A549 (cell line): ENCODE results near the gene SDF2L1. TPM values are rescaled to one million over a fixed set of nuclear protein-coding genes. Genes with fewer than 3 reads are reported as not detected.

Experiments used
- ATAC-seq, 2 experiments: fragments of 200-7000 bp in 1 of 2; fragments of >200 bp in 1 of 2; cut with Nextera tagmentation in 1 of 2; cut with Tn5 transposase in 1 of 2; 3 replicates each; pipeline versions ENCODE4 v1.8.0 to v1.9.1; 2018 to 2020; ENCODE audit warnings: mild to moderate bottlenecking in 1 of 2, moderate library complexity in 1 of 2
- CTCF ChIA-PET: fragments of 300-600 bp; sonication (Branson Sonifier 250); formaldehyde crosslinking; extraction: SDS; loops from one replicate; lab custom pipeline; 2021; ENCODE audit warnings: antibody characterized with exemption, inconsistent platforms; lab: Yijun Ruan, JAX
- POLR2A ChIA-PET: fragments of 350-600 bp; formaldehyde crosslinking; extraction: SDS; loops from one replicate; lab custom pipeline; 2021; ENCODE audit warnings: antibody characterized with exemption, inconsistent platforms; lab: Yijun Ruan, JAX
- DNase-seq, 2 experiments: peaks; one replicate each; pipeline versions ENCODE4 v3.0.0 to v3.0.0-alpha.2; 2011 to 2016; ENCODE audit warnings: low read depth in 1 of 2, low spot score in 1 of 2
- FAIRE-seq: peaks from 2 replicates; lab custom pipeline; 2011; peaks lifted over from hg19 to GRCh38; lab: Jason Lieb, UNC
- H3K27ac ChIP-seq, 2 experiments: fragments of >200 bp; sonication (Bioruptor Twin); formaldehyde crosslinking; 3 replicates each; pipeline ENCODE4 v1.5.1; 2016 to 2017
- H3K4me1 ChIP-seq: fragments of >200 bp; sonication (Bioruptor Twin); formaldehyde crosslinking; 3 replicates; pipeline ENCODE4 v1.6.1; 2016
- H3K4me2 ChIP-seq: fragments of >200 bp; sonication (Bioruptor Twin); formaldehyde crosslinking; 3 replicates; pipeline ENCODE4 v1.6.1; 2016
- H3K4me3 ChIP-seq: fragments of >200 bp; sonication (Bioruptor Twin); formaldehyde crosslinking; 3 replicates; pipeline ENCODE4 v1.5.1; 2016
- H3K9me3 ChIP-seq: fragments of >200 bp; sonication (Bioruptor Twin); formaldehyde crosslinking; 3 replicates; pipeline ENCODE4 v1.6.1; 2016
- CBX8 ChIP-seq: fragments of 200-600 bp; sonication (generic); IDR thresholded peaks from 2 replicates; pipeline ENCODE4 v1.6.1; 2016
- E2F6 ChIP-seq: IDR thresholded peaks from 2 replicates; pipeline ENCODE4 v1.6.1; 2012; ENCODE audit warnings: low read depth, borderline replicate concordance
- ELK1 ChIP-seq: fragments of 150-350 bp; IDR thresholded peaks from 2 replicates; pipeline ENCODE4 v1.6.1; 2014; ENCODE audit warnings: low read depth, mild to moderate bottlenecking, low read length
- FOSL2 ChIP-seq, 2 experiments: fragments of 450-650 bp in 1 of 2; fragments of >200 bp in 1 of 2; sonication (Bioruptor Twin) in 1 of 2; formaldehyde crosslinking; IDR thresholded peaks; 2 replicates each; pipeline versions ENCODE4 v1.5.0 to v1.6.1; 2016 to 2020; ENCODE audit warnings: mild to moderate bottlenecking in 1 of 2, moderate library complexity in 1 of 2
- GATA3 ChIP-seq: IDR thresholded peaks from 2 replicates; pipeline ENCODE4 v1.6.1; 2012; ENCODE audit warnings: borderline replicate concordance
- HOXB5 ChIP-seq: fragments of 250-450 bp; sonication (Bioruptor Pico); IDR thresholded peaks from 2 replicates; pipeline ENCODE4 v1.5.0; 2020; ENCODE audit warnings: mild to moderate bottlenecking, moderate library complexity
- KDM5A ChIP-seq: fragments of 200-600 bp; sonication (generic); IDR thresholded peaks from 2 replicates; pipeline ENCODE4 v1.6.1; 2016; ENCODE audit warnings: antibody characterized with exemption, mild to moderate bottlenecking
- MAFK ChIP-seq: fragments of 450-650 bp; IDR thresholded peaks from 2 replicates; pipeline ENCODE4 v1.6.1; 2014; ENCODE audit not compliant: partially characterized antibody
- NFE2L2 ChIP-seq: fragments of 150-350 bp; conservative IDR thresholded peaks from 2 replicates; pipeline ENCODE4 v1.6.1; 2014; ENCODE audit warnings: low read length
- NR3C1 ChIP-seq: fragments of >200 bp; sonication (Bioruptor Twin); formaldehyde crosslinking; IDR thresholded peaks from 3 replicates; pipeline ENCODE4 v1.6.1; 2017
- PHF8 ChIP-seq: fragments of 200-600 bp; sonication (generic); IDR thresholded peaks from 2 replicates; pipeline ENCODE4 v1.6.1; 2016; ENCODE audit warnings: low read depth, mild to moderate bottlenecking, antibody characterized with exemption, moderate library complexity, borderline replicate concordance
- POLR2AphosphoS2 ChIP-seq: conservative IDR thresholded peaks from 2 replicates; pipeline ENCODE4 v1.6.1; 2012; ENCODE audit warnings: low read length, improper control_type of control experiment, inconsistent platforms
- RAD21 ChIP-seq, 2 experiments: fragments of >200 bp in 1 of 2; sonication (Bioruptor Twin) in 1 of 2; formaldehyde crosslinking in 1 of 2; IDR thresholded peaks in 1 of 2; conservative IDR thresholded peaks in 1 of 2; 2 replicates in 1 of 2; 3 replicates in 1 of 2; pipeline ENCODE4 v1.6.1; 2012 to 2018; ENCODE audit warnings: inconsistent platforms in 1 of 2
- RCOR1 ChIP-seq: fragments of 150-350 bp; IDR thresholded peaks from 2 replicates; pipeline ENCODE4 v1.6.1; 2014; ENCODE audit warnings: antibody characterized with exemption, low read length, low read depth
- RNF2 ChIP-seq: fragments of 200-600 bp; sonication (generic); IDR thresholded peaks from 2 replicates; pipeline ENCODE4 v1.6.1; 2016; ENCODE audit warnings: low read depth, mild to moderate bottlenecking, antibody characterized with exemption, moderate library complexity, borderline replicate concordance
- TP53 ChIP-seq: fragments of 250-450 bp; sonication (Bioruptor Pico); IDR thresholded peaks from 2 replicates; pipeline ENCODE4 v1.5.0; 2021; ENCODE audit warnings: mild to moderate bottlenecking, moderate library complexity
- ZNF302 ChIP-seq: fragments of 250-450 bp; sonication (Bioruptor Pico); IDR thresholded peaks from 2 replicates; pipeline ENCODE4 v1.9.0; 2021; ENCODE audit warnings: inconsistent platforms, mild to moderate bottlenecking, moderate library complexity
- ZSCAN20 ChIP-seq: fragments of 250-450 bp; sonication (Bioruptor Pico); IDR thresholded peaks from 2 replicates; pipeline ENCODE4 v1.8.0; 2022; ENCODE audit warnings: mild to moderate bottlenecking, moderate library complexity
- WGBS: methylation state at CpG from one replicate; pipeline ENCODE4 v1.1.6; 2017; ENCODE audit errors: missing lambda C conversion rate; 5-methylcytosine and 5-hydroxymethylcytosine counted together
- polyA plus RNA-seq, 4 experiments: library from polyadenylated mRNA; depleted of rRNA in 3 of 4; stranded (reverse); fragments of >200 nt; fragmentation: RNase III in 1 of 4; extraction: RNeasy Plus Mini Kit Qiagen cat#74134 plus additional on column Dnase treatment in 1 of 4; gene quantifications; 2 replicates in 3 of 4; 3 replicates in 1 of 4; pipeline ENCODE4 v1.2.3, GENCODE V29; 2011 to 2017
- TF ChIP-seq, protein P1 (sequence below): fragments of >200 bp; sonication (Bioruptor Twin); formaldehyde crosslinking; IDR thresholded peaks from 3 replicates; pipeline ENCODE4 v1.5.1; 2016
- TF ChIP-seq, protein P2 (sequence below): fragments of 250-450 bp; sonication (Bioruptor Pico); IDR thresholded peaks from 2 replicates; pipeline ENCODE4 v1.5.0; 2021; ENCODE audit warnings: mild to moderate bottlenecking, moderate library complexity, borderline replicate concordance
- TF ChIP-seq, protein P3 (sequence below): fragments of 450-650 bp; IDR thresholded peaks from 2 replicates; pipeline ENCODE4 v1.6.1; 2014; ENCODE audit warnings: antibody characterized with exemption
- TF ChIP-seq, protein P4 (sequence below): fragments of >200 bp; sonication (Bioruptor Twin); formaldehyde crosslinking; IDR thresholded peaks from 3 replicates; pipeline ENCODE4 v1.6.1; 2016

Gene SDF2L1
- polyA plus RNA-seq, 2 of the 4 experiments (the other 2 are of a cell fraction): 13.7 to 41.9 TPM

GRCh38 chr22:21626073-21626734 lies 15.9 kb upstream of the SDF2L1 start:
- H3K4me2 ChIP-seq: no peak overlapping the region
- TF ChIP-seq ELK1 (no peak), RNF2 (no peak), ZNF302 (CRISPR knock-in tag) (no peak), CBX8 (no peak), NR3C1 (no peak), MAFK (no peak), RCOR1 (no peak), RAD21 (conservative IDR thresholded peaks at IDR 0.05 in 1 of 2, IDR thresholded peaks at IDR 0.05 in 1 of 2) (no peak), PHF8 (no peak), TP53 (CRISPR knock-in tag) (no peak)
- TF ChIP-seq, protein P1, sequence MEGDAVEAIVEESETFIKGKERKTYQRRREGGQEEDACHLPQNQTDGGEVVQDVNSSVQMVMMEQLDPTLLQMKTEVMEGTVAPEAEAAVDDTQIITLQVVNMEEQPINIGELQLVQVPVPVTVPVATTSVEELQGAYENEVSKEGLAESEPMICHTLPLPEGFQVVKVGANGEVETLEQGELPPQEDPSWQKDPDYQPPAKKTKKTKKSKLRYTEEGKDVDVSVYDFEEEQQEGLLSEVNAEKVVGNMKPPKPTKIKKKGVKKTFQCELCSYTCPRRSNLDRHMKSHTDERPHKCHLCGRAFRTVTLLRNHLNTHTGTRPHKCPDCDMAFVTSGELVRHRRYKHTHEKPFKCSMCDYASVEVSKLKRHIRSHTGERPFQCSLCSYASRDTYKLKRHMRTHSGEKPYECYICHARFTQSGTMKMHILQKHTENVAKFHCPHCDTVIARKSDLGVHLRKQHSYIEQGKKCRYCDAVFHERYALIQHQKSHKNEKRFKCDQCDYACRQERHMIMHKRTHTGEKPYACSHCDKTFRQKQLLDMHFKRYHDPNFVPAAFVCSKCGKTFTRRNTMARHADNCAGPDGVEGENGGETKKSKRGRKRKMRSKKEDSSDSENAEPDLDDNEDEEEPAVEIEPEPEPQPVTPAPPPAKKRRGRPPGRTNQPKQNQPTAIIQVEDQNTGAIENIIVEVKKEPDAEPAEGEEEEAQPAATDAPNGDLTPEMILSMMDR: no peak
- TF ChIP-seq, protein P2, sequence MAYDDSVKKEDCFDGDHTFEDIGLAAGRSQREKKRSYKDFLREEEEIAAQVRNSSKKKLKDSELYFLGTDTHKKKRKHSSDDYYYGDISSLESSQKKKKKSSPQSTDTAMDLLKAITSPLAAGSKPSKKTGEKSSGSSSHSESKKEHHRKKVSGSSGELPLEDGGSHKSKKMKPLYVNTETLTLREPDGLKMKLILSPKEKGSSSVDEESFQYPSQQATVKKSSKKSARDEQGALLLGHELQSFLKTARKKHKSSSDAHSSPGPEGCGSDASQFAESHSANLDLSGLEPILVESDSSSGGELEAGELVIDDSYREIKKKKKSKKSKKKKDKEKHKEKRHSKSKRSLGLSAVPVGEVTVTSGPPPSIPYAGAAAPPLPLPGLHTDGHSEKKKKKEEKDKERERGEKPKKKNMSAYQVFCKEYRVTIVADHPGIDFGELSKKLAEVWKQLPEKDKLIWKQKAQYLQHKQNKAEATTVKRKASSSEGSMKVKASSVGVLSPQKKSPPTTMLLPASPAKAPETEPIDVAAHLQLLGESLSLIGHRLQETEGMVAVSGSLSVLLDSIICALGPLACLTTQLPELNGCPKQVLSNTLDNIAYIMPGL (CRISPR knock-in tag): no peak
- TF ChIP-seq, protein P3, sequence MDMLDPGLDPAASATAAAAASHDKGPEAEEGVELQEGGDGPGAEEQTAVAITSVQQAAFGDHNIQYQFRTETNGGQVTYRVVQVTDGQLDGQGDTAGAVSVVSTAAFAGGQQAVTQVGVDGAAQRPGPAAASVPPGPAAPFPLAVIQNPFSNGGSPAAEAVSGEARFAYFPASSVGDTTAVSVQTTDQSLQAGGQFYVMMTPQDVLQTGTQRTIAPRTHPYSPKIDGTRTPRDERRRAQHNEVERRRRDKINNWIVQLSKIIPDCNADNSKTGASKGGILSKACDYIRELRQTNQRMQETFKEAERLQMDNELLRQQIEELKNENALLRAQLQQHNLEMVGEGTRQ: no peak
- H3K9me3 ChIP-seq: no peaks in the 10 kb centered on the region
- H3K27ac ChIP-seq: no peak overlapping the region
- H3K4me3 ChIP-seq: no peak overlapping the region
- ChIA-PET CTCF (interaction anchor here (1.0 to 9.7 kb wide), 3 partner anchors 10 to 20 kb away, joined by 3 to 133 read pairs (median 35); partner anchors contain the start of gene SDF2L1), POLR2A (interaction anchor here (2.7 kb wide), 1 partner anchor 16 kb away, joined by 10 read pairs; the partner anchor contains the start of gene SDF2L1)
- peaks cover 14% of the 10 kb centered on the region; the same call in 1 of the 3 replicates for H3K4me1 ChIP-seq
- FAIRE-seq: no peak
- no peak for ATAC-seq
- whole genome bisulfite sequencing: 72% methylated on average over 4 of the region's 4 CpGs
- DNase-seq: no peak

GRCh38 chr22:21626735-21627469 lies 15.2 kb upstream of the SDF2L1 start:
- FAIRE-seq: no peak
- Histone ChIP-seq H3K4me3 (no peak overlapping the region), H3K27ac (no peak overlapping the region), H3K9me3 (no peaks in the 10 kb centered on the region), H3K4me2 (no peak overlapping the region), H3K4me1 (peaks cover 14% of the 10 kb centered on the region; the same call in 1 of the 3 replicates)
- no peak for DNase-seq
- no peak for ATAC-seq
- 92% methylated on average over 11 of the region's 11 CpGs for WGBS
- ChIA-PET POLR2A (interaction anchor here (0.6 to 2.7 kb wide), 2 partner anchors 15 to 31 kb away, joined by 3 to 10 read pairs; partner anchors contain the start of gene SDF2L1), CTCF (interaction anchor here (1.0 to 9.7 kb wide), 3 partner anchors 11 to 20 kb away, joined by 3 to 133 read pairs (median 35); partner anchors contain the start of gene SDF2L1)
- TF ChIP-seq CBX8: no peak
- TF ChIP-seq RAD21 (conservative IDR thresholded peaks at IDR 0.05 in 1 of 2, IDR thresholded peaks at IDR 0.05 in 1 of 2): no peak
- no peak for TF ChIP-seq GATA3
- TF ChIP-seq ZSCAN20 (CRISPR knock-in tag): no peak
- TF ChIP-seq, protein P4, sequence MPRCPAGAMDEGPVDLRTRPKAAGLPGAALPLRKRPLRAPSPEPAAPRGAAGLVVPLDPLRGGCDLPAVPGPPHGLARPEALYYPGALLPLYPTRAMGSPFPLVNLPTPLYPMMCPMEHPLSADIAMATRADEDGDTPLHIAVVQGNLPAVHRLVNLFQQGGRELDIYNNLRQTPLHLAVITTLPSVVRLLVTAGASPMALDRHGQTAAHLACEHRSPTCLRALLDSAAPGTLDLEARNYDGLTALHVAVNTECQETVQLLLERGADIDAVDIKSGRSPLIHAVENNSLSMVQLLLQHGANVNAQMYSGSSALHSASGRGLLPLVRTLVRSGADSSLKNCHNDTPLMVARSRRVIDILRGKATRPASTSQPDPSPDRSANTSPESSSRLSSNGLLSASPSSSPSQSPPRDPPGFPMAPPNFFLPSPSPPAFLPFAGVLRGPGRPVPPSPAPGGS: no peak
- TF ChIP-seq POLR2AphosphoS2: no peak
- no peak for TF ChIP-seq E2F6
- TF ChIP-seq, protein P1: no peak
- TF ChIP-seq RCOR1: no peak
- no peak for TF ChIP-seq FOSL2 (IDR thresholded peaks at IDR 0.05)
- TF ChIP-seq FOSL2 (CRISPR knock-in tag; IDR thresholded peaks at IDR 0.05): no peak
- no peak for TF ChIP-seq NFE2L2
- no peak for TF ChIP-seq HOXB5 (CRISPR knock-in tag)
- TF ChIP-seq KDM5A: no peak
